HepG2 (cell line): ENCODE data around the gene ART3. TPM values are rescaled to one million over a fixed set of nuclear protein-coding genes. Genes with fewer than 3 reads are reported as not detected.

Experiments used
- ATAC-seq: fragments of 200-7000 bp; cut with Tn5 transposase; 3 replicates; pipeline ENCODE4 v1.9.1; 2020; ENCODE audit warnings: mild to moderate bottlenecking, moderate library complexity
- BruUV-seq: library from RNA; stranded (reverse); fragments of 400-500 nt; replicated peaks from 2 replicates; lab custom pipeline; 2021; lab: Mats Ljungman, UMichigan
- CTCF ChIA-PET: fragments of 300-600 bp; formaldehyde crosslinking; extraction: SDS; loops from one replicate; lab custom pipeline; 2021; ENCODE audit warnings: low total read pairs, inconsistent platforms, low intra/inter-chr PET ratio; lab: Yijun Ruan, JAX
- POLR2A ChIA-PET: fragments of 350-600 bp; sonication (Branson Sonifier 250); formaldehyde crosslinking; loops from one replicate; lab custom pipeline; 2020; ENCODE audit warnings: antibody characterized with exemption, inconsistent platforms; lab: Yijun Ruan, JAX
- DNase-seq: peaks from one replicate; pipeline ENCODE4 v3.0.0-alpha.2; 2015; ENCODE audit warnings: low spot score
- FAIRE-seq: peaks from 3 replicates; lab custom pipeline; 2011; peaks lifted over from hg19 to GRCh38; lab: Jason Lieb, UNC
- H2AFZ ChIP-seq: one replicate; pipeline ENCODE4 v1.6.1; 2011; ENCODE audit warnings: low read length, inconsistent platforms
- H3K27ac ChIP-seq: fragments of 300-600 bp; 3 replicates; pipeline ENCODE4 v1.8.0; 2011; ENCODE audit warnings: mixed run types, mild to moderate bottlenecking, mixed read lengths, low read length, inconsistent platforms; ENCODE audit not compliant: insufficient read depth; ENCODE audit errors: extremely low read length
- H3K27me3 ChIP-seq, 2 experiments: fragments of 200-600 bp in 1 of 2; 2 replicates in 1 of 2; 3 replicates in 1 of 2; pipeline versions ENCODE4 v1.6.0 to v1.8.0; 2011; ENCODE audit warnings: low read length in 2 of 2, mild to moderate bottlenecking in 2 of 2, moderate library complexity in 2 of 2, inconsistent platforms in 1 of 2; ENCODE audit not compliant: insufficient read depth in 2 of 2, control insufficient read depth in 1 of 2
- H3K36me3 ChIP-seq, 2 experiments: fragments of 200-600 bp in 1 of 2; replicated peaks in 1 of 2; 2 replicates in 1 of 2; 3 replicates in 1 of 2; pipeline versions ENCODE4 v1.5.1 to v1.8.0; 2011; ENCODE audit warnings: low read length in 2 of 2, inconsistent platforms in 1 of 2; ENCODE audit not compliant: insufficient read depth in 2 of 2, control insufficient read depth in 1 of 2
- H3K4me1 ChIP-seq: 2 replicates; pipeline ENCODE4 v1.5.1; 2012; ENCODE audit warnings: low read length, inconsistent platforms; ENCODE audit not compliant: insufficient read depth
- H3K4me2 ChIP-seq: 2 replicates; pipeline ENCODE4 v1.6.0; 2011; ENCODE audit warnings: low read depth, low read length, inconsistent platforms
- H3K4me3 ChIP-seq, 3 experiments: fragments of 200-600 bp in 1 of 3; sonication (generic), shearing (Covaris generic) in 1 of 3; replicated peaks in 1 of 3; 2 replicates each; pipeline ENCODE4 v1.5.1; 2011 to 2016; ENCODE audit warnings: low read length in 3 of 3, inconsistent platforms in 2 of 3, low read depth in 2 of 3, mild to moderate bottlenecking in 2 of 3, control low read depth in 1 of 3, mixed read lengths in 1 of 3; ENCODE audit not compliant: insufficient read depth in 1 of 3
- H3K79me2 ChIP-seq: one replicate; pipeline ENCODE4 v1.6.1; 2011; ENCODE audit warnings: low read length, inconsistent platforms; ENCODE audit not compliant: insufficient read depth
- H3K9ac ChIP-seq: 2 replicates; pipeline ENCODE4 v1.6.0; 2011; ENCODE audit warnings: mild to moderate bottlenecking, low read depth, low read length, inconsistent platforms; ENCODE audit not compliant: insufficient read depth
- H3K9me3 ChIP-seq: 2 replicates; pipeline ENCODE4 v1.5.1; 2012; ENCODE audit warnings: mild to moderate bottlenecking, low read length
- H4K20me1 ChIP-seq: 2 replicates; pipeline ENCODE4 v1.6.0; 2011; ENCODE audit warnings: inconsistent platforms, mild to moderate bottlenecking, low read length, moderate library complexity; ENCODE audit not compliant: insufficient read depth
- DNMT1 ChIP-seq: sonication (generic); formaldehyde crosslinking; IDR thresholded peaks from 2 replicates; pipeline ENCODE4 v1.5.1; 2020; ENCODE audit warnings: mild to moderate bottlenecking, missing genetic modification reagents
- ETS1 ChIP-seq: sonication (generic); formaldehyde crosslinking; IDR thresholded peaks from 2 replicates; pipeline ENCODE4 v1.4.0; 2020; ENCODE audit warnings: missing genetic modification reagents
- HMG20A ChIP-seq: IDR thresholded peaks from 2 replicates; pipeline ENCODE4 v1.6.1; 2016; ENCODE audit warnings: borderline replicate concordance
- NR0B2 ChIP-seq: sonication (generic); formaldehyde crosslinking; IDR thresholded peaks from 2 replicates; pipeline ENCODE4 v1.4.0; 2020; ENCODE audit warnings: mild to moderate bottlenecking, missing genetic modification reagents
- POGZ ChIP-seq: sonication (generic); formaldehyde crosslinking; IDR thresholded peaks from 2 replicates; pipeline ENCODE4 v1.4.0; 2020; ENCODE audit warnings: mild to moderate bottlenecking, missing genetic modification reagents
- SAP130 ChIP-seq: IDR thresholded peaks from 2 replicates; pipeline ENCODE4 v1.6.1; 2016; ENCODE audit warnings: low read depth
- SP1 ChIP-seq, 2 experiments: fragments of 450-650 bp in 1 of 2; sonication (generic) in 1 of 2; formaldehyde crosslinking in 1 of 2; IDR thresholded peaks; 2 replicates each; pipeline versions ENCODE4 v1.4.0 to v1.6.1; 2016 to 2020; ENCODE audit warnings: missing genetic modification reagents in 1 of 2
- TAF15 ChIP-seq: fragments of 200-400 bp; formaldehyde crosslinking; IDR thresholded peaks from one replicate; pipeline ENCODE4 v1.6.1; 2018; ENCODE audit warnings: mild to moderate bottlenecking, low read depth, low read length; ENCODE audit not compliant: poor library complexity, severe bottlenecking
- ZMAT5 ChIP-seq: sonication (generic); formaldehyde crosslinking; IDR thresholded peaks from 2 replicates; pipeline ENCODE4 v1.5.0; 2020; ENCODE audit warnings: mild to moderate bottlenecking, low read depth, missing genetic modification reagents, borderline replicate concordance
- ZNF431 ChIP-seq: sonication (generic); formaldehyde crosslinking; IDR thresholded peaks from 2 replicates; pipeline ENCODE4 v1.9.0; 2022; ENCODE audit warnings: missing genetic modification reagents, low read depth, mild to moderate bottlenecking, borderline replicate concordance
- ZNF562 ChIP-seq: sonication (generic); formaldehyde crosslinking; IDR thresholded peaks from 2 replicates; pipeline ENCODE4 v1.8.0; 2022; ENCODE audit warnings: missing genetic modification reagents, borderline replicate concordance
- WGBS: methylation state at CpG from one replicate; pipeline ENCODE4 v1.1.6; 2017; ENCODE audit warnings: low lambda C conversion rate; 5-methylcytosine and 5-hydroxymethylcytosine counted together
- in situ Hi-C: cut with HindIII; loops from 2 replicates; pipeline ENCODE4 v1.10.0; 2017; ENCODE audit warnings: low pct_unique_long_range_greater_than_20kb; ENCODE audit not compliant: extremely low pct_ligation_motif_present
- intact Hi-C: fragments of 100-400 bp; cut with micrococcal nuclease; formaldehyde crosslinking; loops from one replicate; pipeline ENCODE4 v1.10.0; 2022; ENCODE audit not compliant: unreplicated experiment
- polyA plus RNA-seq, 8 experiments: library from polyadenylated mRNA; depleted of rRNA in 3 of 8; stranded (reverse) in 7 of 8; unstranded in 1 of 8; fragments of >200 nt; fragmentation: Illumina TruSeq in 4 of 8; extraction: Trizol in 4 of 8; gene quantifications; 2 replicates each; pipeline versions ENCODE4 v1.2.1 to v1.2.3, GENCODE V29; 2011 to 2016; ENCODE audit warnings: low read depth in 4 of 8, missing spikeins in 1 of 8, mixed read lengths in 1 of 8; ENCODE audit not compliant: insufficient read depth in 1 of 8
- total RNA-seq, 5 experiments: library from RNA; depleted of rRNA; stranded (reverse); fragments of >200 nt; fragmentation: Illumina TruSeq; extraction: Trizol; gene quantifications; 2 replicates each; pipeline ENCODE4 v1.2.3, GENCODE V29; 2016; ENCODE audit warnings: low read depth in 1 of 5
- TF ChIP-seq, protein P1 (sequence below): sonication (generic); formaldehyde crosslinking; IDR thresholded peaks from 2 replicates; pipeline ENCODE4 v1.8.0; 2022; ENCODE audit warnings: mild to moderate bottlenecking, missing genetic modification reagents

ART3 gene
- total and polyA plus RNA-seq, 2 of the 13 experiments (the other 11 are each of a cell fraction or from before 2014, with no cell fraction given) = not detected

DNA sequence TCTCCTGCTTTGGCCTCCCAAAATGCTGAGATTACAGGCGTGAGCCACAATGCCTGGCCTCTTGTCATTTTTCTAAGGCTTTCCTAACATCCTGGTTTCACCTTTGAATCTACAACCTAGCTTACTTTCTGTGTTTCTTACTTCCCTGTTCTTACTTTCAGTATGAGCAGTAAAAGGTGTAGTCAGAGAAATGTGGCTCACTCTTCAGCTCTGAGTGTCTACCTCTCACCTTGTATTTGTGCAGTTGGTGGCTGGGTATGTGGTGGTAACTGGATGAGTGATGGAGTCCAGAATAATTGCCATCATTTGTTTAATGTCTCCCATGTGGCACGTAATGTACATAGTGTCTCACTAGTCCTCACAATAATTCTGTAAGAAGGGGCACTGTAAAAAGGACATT is 19.5 kb upstream of the ART3 start:
- Histone ChIP-seq H3K9ac (no peak overlapping the region), H3K4me2 (no peak overlapping the region), H4K20me1 (no peaks in the 10 kb centered on the region), H3K79me2 (no peaks in the 10 kb centered on the region), H2AFZ (no peak overlapping the region), H3K9me3 (no peaks in the 10 kb centered on the region), H3K36me3 (no peaks in the 10 kb centered on the region), H3K4me3 (no peak overlapping the region), H3K4me1 (peaks cover 24% of the 10 kb centered on the region), H3K27ac (no peak overlapping the region), H3K27me3 (no peaks in the 10 kb centered on the region)
- CTCF ChIA-PET = no interaction called here
- FAIRE-seq = no peak
- DNase-seq = no peak
- BruUV-seq = no TSS peak
- no peak for ATAC-seq
- intact Hi-C loops = no loop called here
- POLR2A ChIA-PET = no interaction called here
- in situ Hi-C loops = no loop called here
- TF ChIP-seq ETS1 (CRISPR knock-in tag) (no peak), ZMAT5 (CRISPR knock-in tag) (no peak), HMG20A (CRISPR knock-in tag) (no peak), TAF15 (no peak), NR0B2 (CRISPR knock-in tag) (no peak), DNMT1 (CRISPR knock-in tag) (no peak), POGZ (CRISPR knock-in tag) (no peak), ZNF562 (CRISPR knock-in tag) (no peak), ZNF431 (CRISPR knock-in tag) (no peak), SAP130 (no peak), SP1 (IDR thresholded peaks at IDR 0.05) (no peak), SP1 (CRISPR knock-in tag; IDR thresholded peaks at IDR 0.05) (no peak)
- TF ChIP-seq, protein P1, sequence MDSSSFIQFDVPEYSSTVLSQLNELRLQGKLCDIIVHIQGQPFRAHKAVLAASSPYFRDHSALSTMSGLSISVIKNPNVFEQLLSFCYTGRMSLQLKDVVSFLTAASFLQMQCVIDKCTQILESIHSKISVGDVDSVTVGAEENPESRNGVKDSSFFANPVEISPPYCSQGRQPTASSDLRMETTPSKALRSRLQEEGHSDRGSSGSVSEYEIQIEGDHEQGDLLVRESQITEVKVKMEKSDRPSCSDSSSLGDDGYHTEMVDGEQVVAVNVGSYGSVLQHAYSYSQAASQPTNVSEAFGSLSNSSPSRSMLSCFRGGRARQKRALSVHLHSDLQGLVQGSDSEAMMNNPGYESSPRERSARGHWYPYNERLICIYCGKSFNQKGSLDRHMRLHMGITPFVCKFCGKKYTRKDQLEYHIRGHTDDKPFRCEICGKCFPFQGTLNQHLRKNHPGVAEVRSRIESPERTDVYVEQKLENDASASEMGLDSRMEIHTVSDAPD (CRISPR knock-in tag) = no peak
- 42% methylated on average over 2 of the region's 2 CpGs for WGBS
